Stromal cell of bone marrow (primary cell): Measurements from ENCODE around the gene TEX54.

Source experiments
- DNase-seq: peaks from one replicate; pipeline ENCODE4 v3.0.0-alpha.2; 2012; ENCODE audit warnings: low read depth

The TEX54 gene

DNA sequence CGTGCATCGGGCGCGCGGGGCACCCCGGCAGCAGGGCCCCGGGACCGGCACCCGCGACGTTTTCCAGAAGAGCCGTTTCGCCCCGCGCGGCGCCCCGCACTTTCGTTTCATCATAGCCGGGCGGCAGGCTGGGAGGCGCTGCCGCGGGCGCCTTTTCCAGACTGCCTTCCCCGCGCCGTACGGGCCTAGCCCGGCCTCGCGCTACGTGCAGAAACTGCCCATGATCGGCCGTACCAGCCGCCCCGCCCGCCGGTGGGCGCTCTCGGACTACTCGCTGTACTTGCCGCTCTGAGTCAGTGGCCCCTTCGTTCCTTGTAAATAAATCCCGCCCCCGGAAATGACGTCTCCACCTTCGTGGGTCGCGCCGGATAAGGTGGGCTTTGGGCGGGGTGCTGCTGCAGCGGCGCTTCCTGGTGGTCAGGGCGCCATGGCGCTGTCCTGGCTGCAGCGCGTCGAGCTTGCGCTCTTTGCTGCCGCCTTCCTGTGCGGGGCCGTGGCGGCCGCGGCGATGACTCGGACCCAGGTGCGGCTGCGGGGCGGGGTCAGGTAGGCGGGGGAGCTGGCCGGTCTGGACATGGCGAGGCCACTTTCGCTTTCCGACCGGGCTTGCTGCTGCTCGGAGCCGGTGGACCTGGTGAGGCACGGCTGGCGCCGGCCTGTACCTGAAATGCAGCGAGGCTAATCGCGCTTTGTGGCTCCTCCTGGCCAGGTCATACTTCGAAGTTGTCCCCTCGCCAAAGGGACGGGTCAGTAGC, 45.5 kb downstream of the TEX54 start, which contains the start of gene TMEM179B:
TMEM179B (plus strand) TSS at position 398 of the 755 bp plus-strand sequence; CDS start at position 428, 30 bp downstream.
- peak; percentile 96 for DNase-seq

DNA sequence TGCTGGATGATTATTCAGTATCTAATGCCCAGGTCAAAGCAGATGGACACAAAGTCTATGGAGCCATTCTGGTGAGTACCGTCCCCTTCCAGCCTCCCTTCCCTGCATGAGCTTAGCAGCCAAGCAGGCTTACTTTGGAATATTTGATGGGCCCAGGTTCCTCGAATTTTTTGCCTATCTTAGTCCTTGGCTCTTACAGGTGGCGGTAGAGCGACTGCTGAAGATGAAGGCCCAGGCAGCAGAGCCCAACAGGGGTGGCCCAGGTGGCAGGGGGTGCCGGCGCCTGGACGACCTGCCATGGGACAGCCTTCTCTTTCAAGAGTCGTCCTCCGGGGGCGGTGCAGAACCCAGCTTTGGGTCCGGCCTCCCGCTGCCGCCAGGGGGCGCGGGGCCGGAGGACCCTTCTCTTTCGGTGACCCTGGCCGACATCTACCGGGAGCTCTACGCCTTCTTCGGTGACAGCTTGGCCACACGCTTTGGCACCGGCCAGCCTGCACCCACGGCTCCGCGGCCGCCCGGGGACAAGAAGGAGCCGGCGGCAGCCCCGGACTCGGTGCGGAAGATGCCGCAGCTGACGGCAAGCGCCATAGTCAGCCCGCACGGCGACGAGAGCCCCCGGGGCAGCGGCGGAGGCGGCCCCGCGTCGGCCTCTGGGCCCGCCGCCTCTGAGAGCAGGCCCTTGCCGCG, 46.2 kb downstream of the TEX54 start:
- peak; percentile 67 for DNase-seq

DNA sequence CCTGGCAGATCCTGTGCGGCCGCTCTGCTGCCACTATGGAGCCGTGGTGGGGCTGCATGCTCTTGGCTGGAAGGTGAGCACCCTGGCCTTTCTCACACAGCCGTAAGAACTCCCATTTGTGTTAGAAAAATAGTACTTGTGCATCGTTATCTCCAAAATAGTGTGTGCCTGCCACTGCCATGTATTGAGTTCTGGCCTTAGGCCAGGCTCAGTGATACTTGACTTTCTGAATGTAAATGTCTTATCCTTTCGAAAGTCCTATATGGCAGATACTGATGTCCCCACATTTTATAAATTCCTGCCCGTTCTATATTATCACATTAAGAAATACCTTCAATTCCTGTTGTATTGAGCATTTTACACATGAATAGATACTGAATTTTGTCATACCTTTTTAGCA, 49.9 kb downstream of the TEX54 start:
- no peak for DNase-seq
